ENCODE measurements around the gene PEX14.

DNA sequence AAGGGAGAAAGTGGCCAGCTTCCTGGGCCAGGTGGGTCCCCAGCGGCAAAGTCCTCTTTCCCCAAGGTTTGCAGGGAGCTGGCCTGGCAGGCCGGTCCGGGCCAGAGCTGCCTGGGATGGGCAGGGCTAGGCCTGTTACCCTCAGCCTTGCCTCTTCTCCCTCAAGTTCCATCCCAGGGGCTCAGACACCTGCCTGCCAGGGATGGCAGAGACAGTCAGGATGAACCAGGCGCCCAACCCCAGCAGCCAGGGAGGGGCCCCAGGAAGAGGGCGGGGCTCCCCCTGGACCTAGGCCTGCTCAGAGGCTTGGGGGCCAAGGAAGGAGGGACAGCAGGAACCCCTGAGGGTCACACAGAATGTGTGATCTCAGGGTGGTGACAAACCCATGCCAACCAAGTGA, 201.1 kb downstream of the PEX14 start:
- TF ChIP-seq POLR2AphosphoS5 (IDR thresholded peaks at IDR 0.05) (no peak), EP300 (IDR thresholded peaks at IDR 0.05) (no peak), POLR2A (IDR thresholded peaks at IDR 0.05) (no peak)

All from gastroesophageal sphincter (tissue), 2 donors.